Kidney (tissue), 14 donors: ENCODE data around the gene SNTN. TPM values are rescaled to one million over a fixed set of nuclear protein-coding genes. Genes with fewer than 3 reads are reported as not detected.

Source experiments
- DNase-seq, 5 donors: peaks; one replicate each; pipeline ENCODE4 v3.0.0-alpha.2; 2013 to 2020
- FAIRE-seq: peaks from 2 replicates; lab custom pipeline; 2012; peaks lifted over from hg19 to GRCh38; lab: Jason Lieb, UNC
- H3K27ac ChIP-seq, 2 donors: one replicate each; pipeline ENCODE4 v1.7.0; 2013; ENCODE audit warnings: low read depth in 2 of 2, low read length in 2 of 2, inconsistent platforms in 1 of 2
- H3K27me3 ChIP-seq: one replicate; pipeline ENCODE4 v1.7.1; 2013; ENCODE audit warnings: low read length, inconsistent platforms; ENCODE audit not compliant: control insufficient read depth, insufficient read depth
- H3K36me3 ChIP-seq, 3 donors: one replicate each; pipeline versions ENCODE4 v1.7.0 to v1.7.1; 2013; ENCODE audit warnings: low read length in 3 of 3, control low read depth in 1 of 3, inconsistent platforms in 1 of 3; ENCODE audit not compliant: insufficient read depth in 3 of 3, control insufficient read depth in 2 of 3
- H3K4me1 ChIP-seq, 3 donors: one replicate each; pipeline versions ENCODE4 v1.7.0 to v1.7.1; 2013; ENCODE audit warnings: low read length in 3 of 3, inconsistent platforms in 1 of 3, low read depth in 1 of 3; ENCODE audit not compliant: control insufficient read depth in 2 of 3, insufficient read depth in 2 of 3
- H3K4me3 ChIP-seq, 3 donors: one replicate each; pipeline versions ENCODE4 v1.7.0 to v1.8.1; 2013; ENCODE audit warnings: low read length in 3 of 3, control low read depth in 1 of 3, inconsistent platforms in 1 of 3
- H3K9ac ChIP-seq, 3 donors: one replicate each; pipeline versions ENCODE4 v1.7.0 to v1.7.1; 2013; ENCODE audit warnings: low read length in 3 of 3, control low read depth in 1 of 3, inconsistent platforms in 1 of 3
- H3K9me3 ChIP-seq, 3 donors: one replicate each; pipeline versions ENCODE4 v1.7.0 to v1.7.1; 2013; ENCODE audit warnings: low read length in 3 of 3, control low read depth in 1 of 3, inconsistent platforms in 1 of 3; ENCODE audit not compliant: control insufficient read depth in 2 of 3, insufficient read depth in 1 of 3
- intact Hi-C: fragments of 100-400 bp; cut with DNase I; formaldehyde crosslinking; loops from one replicate; pipeline ENCODE4 v1.11.1; 2022
- polyA plus RNA-seq: library from polyadenylated mRNA; stranded (reverse); fragments of 350-450 nt; fragmentation: Illumina TruSeq; extraction: RNeasy Lipid Tissue Mini Kit (QIAGEN cat#74804); gene quantifications from one replicate; pipeline ENCODE4 v1.2.3, GENCODE V29; 2014; ENCODE audit warnings: low read depth, low replicate concordance; ENCODE audit not compliant: insufficient read depth
- total RNA-seq: library from RNA; stranded (reverse); fragmentation: NEBNext Ultra II Directional; extraction: Animal tissue kit (Norgen Biotek cat#: 25700); gene quantifications from one replicate; pipeline ENCODE4 v1.2.1, GENCODE V29; 2021
- TF ChIP-seq, protein P1 (sequence below): IDR thresholded peaks from 3 replicates; pipeline ENCODE4 v1.5.1; 2012; ENCODE audit warnings: mild to moderate bottlenecking, moderate library complexity, borderline replicate concordance; ENCODE audit not compliant: insufficient read depth; ENCODE audit errors: extremely low read depth
- donor health status: control.
- donor health status: control.
- donor health status: control.
- donor health status: control.
- donor health status: control.
- donor health status: DM: yes; HTN: yes; CAD: no.
- donor health status: Normal renal cell carcinoma (clear cell type).

The SNTN gene
- total and polyA plus RNA-seq, 2 donors from 2014 or later, result not detected

- H3K4me3 ChIP-seq, result no peak overlapping the region
- H3K27ac ChIP-seq, result no peak overlapping the region
- no peaks in the 10 kb centered on the region for H3K9me3 ChIP-seq
- intact Hi-C loops, result no loop called here
- H3K36me3 ChIP-seq, result no peaks in the 10 kb centered on the region
- FAIRE-seq (no peak), DNase-seq (no peak)
- H3K9ac ChIP-seq, result no peak overlapping the region
- no peaks in the 10 kb centered on the region for H3K27me3 ChIP-seq
- no peaks in the 10 kb centered on the region for H3K4me1 ChIP-seq
- TF ChIP-seq, protein P1, sequence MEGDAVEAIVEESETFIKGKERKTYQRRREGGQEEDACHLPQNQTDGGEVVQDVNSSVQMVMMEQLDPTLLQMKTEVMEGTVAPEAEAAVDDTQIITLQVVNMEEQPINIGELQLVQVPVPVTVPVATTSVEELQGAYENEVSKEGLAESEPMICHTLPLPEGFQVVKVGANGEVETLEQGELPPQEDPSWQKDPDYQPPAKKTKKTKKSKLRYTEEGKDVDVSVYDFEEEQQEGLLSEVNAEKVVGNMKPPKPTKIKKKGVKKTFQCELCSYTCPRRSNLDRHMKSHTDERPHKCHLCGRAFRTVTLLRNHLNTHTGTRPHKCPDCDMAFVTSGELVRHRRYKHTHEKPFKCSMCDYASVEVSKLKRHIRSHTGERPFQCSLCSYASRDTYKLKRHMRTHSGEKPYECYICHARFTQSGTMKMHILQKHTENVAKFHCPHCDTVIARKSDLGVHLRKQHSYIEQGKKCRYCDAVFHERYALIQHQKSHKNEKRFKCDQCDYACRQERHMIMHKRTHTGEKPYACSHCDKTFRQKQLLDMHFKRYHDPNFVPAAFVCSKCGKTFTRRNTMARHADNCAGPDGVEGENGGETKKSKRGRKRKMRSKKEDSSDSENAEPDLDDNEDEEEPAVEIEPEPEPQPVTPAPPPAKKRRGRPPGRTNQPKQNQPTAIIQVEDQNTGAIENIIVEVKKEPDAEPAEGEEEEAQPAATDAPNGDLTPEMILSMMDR, result no peak
These were observed 2.5 kb downstream of the SNTN start for GRCh38 chr3:63654931-63655330.

DNA sequence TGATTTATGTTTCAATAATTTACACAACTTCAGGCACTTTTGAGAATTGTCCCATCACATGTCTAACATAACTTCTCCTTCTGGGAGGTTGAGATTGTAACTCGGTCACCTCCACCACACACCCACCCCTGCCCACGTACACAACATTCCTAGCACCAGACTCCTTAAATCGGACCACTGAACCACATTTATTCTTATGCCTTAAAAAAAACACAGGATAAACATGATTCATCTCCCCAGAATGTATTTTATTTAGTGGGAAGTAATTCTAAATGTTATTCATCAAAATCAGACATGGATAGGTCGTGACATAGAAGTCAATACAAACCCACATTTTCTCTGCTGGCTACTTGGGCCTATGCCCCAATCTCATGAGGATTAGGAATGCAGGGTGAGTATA, 3.0 kb downstream of the SNTN start:
- TF ChIP-seq, protein P1, result no peak
- no peak overlapping the region for H3K9ac ChIP-seq
- no peaks in the 10 kb centered on the region for H3K9me3 ChIP-seq
- no peak overlapping the region for H3K4me3 ChIP-seq
- H3K27me3 ChIP-seq, result no peaks in the 10 kb centered on the region
- H3K27ac ChIP-seq, result no peak overlapping the region
- DNase-seq (no peak), FAIRE-seq (no peak)
- H3K4me1 ChIP-seq, result no peaks in the 10 kb centered on the region
- intact Hi-C loops, result no loop called here
- no peaks in the 10 kb centered on the region for H3K36me3 ChIP-seq

- Histone ChIP-seq H3K9me3 (no peaks in the 10 kb centered on the region), H3K27ac (no peak overlapping the region), H3K4me3 (no peak overlapping the region), H3K4me1 (no peaks in the 10 kb centered on the region), H3K9ac (no peak overlapping the region), H3K27me3 (no peaks in the 10 kb centered on the region), H3K36me3 (no peaks in the 10 kb centered on the region)
- DNase-seq (no peak), FAIRE-seq (no peak)
- TF ChIP-seq, protein P1, result no peak
- intact Hi-C loops, result no loop called here
These were observed 4.3 kb downstream of the SNTN start for GRCh38 chr3:63656786-63657185.

- TF ChIP-seq, protein P1, result no peak
These were observed 8.8 kb downstream of the SNTN start for GRCh38 chr3:63661242-63661641.

More at GRCh38 chr3:63661242-63661641, 8.8 kb downstream of the SNTN start:
- no peak for FAIRE-seq
- H3K9me3 ChIP-seq, result no peaks in the 10 kb centered on the region
- H3K36me3 ChIP-seq, result no peaks in the 10 kb centered on the region
- H3K27ac ChIP-seq, result no peak overlapping the region
- DNase-seq, result no peak
- no peak overlapping the region for H3K9ac ChIP-seq
- no peaks in the 10 kb centered on the region for H3K27me3 ChIP-seq
- H3K4me1 ChIP-seq, result no peaks in the 10 kb centered on the region
- intact Hi-C loops, result no loop called here
- H3K4me3 ChIP-seq, result no peak overlapping the region
